Fibroblast of the aortic adventitia (primary cell): ENCODE results near the gene PPFIA3. TPM values are rescaled to one million over a fixed set of nuclear protein-coding genes. Genes with fewer than 3 reads are reported as not detected.

Experiments
- DNase-seq: peaks from one replicate; pipeline ENCODE4 v3.0.0-alpha.2; 2010; ENCODE audit warnings: low read depth
- H3K4me3 ChIP-seq: 2 replicates; pipeline ENCODE4 v1.5.1; 2011; ENCODE audit warnings: low read depth, mild to moderate bottlenecking, control low read depth, low read length, moderate library complexity
- CTCF ChIP-seq: IDR thresholded peaks from 2 replicates; pipeline ENCODE4 v1.5.1; 2011; ENCODE audit warnings: mild to moderate bottlenecking, low read length, control low read depth, inconsistent platforms; ENCODE audit not compliant: insufficient read depth
- total RNA-seq: library from RNA; depleted of rRNA; stranded (reverse); fragments of >200 nt; gene quantifications from 2 replicates; pipeline ENCODE4 v1.2.3, GENCODE V29; 2012; ENCODE audit warnings: low replicate concordance

The PPFIA3 gene
- total RNA-seq, 1 donor: 0.99 TPM

- TF ChIP-seq CTCF: no peak
- no peak overlapping the region for H3K4me3 ChIP-seq
- no peak for DNase-seq
These were observed 38.1 kb upstream of the PPFIA3 start for GRCh38 chr19:49081273-49081672.

GRCh38 chr19:49084206-49085019 is 34.9 kb upstream of the PPFIA3 start:
- DNase-seq: no peak
- H3K4me3 ChIP-seq: peak overlapping the region; percentile 65
- TF ChIP-seq CTCF: no peak

DNA sequence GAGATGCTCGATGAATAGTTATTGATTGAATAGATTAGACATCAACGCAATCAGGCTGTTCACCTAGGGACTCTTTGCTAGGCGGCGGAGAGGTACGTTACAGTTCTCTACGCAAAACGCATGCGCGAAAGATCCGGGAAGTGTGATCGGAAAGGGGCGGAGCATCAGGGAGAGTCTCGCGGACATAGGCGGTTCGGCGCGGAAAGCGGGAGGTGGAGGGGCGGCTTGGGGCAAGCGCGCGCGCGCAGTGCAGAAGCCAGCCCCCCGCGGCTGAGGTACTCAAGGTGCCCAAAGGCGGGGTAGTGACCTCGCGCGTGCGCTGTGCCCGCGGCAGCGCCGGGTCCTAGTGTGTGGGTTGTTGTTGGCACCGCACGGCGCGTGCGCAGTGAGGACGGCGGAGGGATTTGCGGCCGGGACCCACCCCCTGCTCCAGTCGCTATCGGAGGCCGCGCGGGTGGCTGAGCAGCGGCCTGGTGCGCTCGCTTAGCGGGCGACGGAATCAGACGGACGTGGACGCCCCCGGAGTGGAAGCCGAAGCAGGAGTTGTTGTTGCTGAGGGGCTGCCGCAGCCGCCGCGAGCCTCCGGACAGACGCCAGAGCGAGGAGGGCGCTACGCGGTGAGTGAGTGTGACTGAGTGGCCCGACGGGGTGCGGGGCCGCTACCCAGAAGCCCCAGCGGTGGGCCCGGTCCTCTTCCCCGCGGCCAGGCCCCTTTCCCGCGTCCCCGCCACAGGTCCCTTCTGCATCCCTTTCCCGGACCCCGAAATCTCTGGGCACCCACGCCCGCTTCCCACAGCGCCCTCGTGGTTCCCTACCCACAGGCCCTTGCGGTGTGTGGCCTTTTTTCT is 34.1 kb upstream of the PPFIA3 start, which contains the start of gene SNRNP70:
SNRNP70 (plus strand) TSS at position 432 of the 848 bp plus-strand sequence. CDS start 964 bp downstream, outside the sequence.
- no peak for TF ChIP-seq CTCF
- H3K4me3 ChIP-seq: peak within 1 kb of the TSS; percentile 96
- peak; percentile 99 for DNase-seq

DNA sequence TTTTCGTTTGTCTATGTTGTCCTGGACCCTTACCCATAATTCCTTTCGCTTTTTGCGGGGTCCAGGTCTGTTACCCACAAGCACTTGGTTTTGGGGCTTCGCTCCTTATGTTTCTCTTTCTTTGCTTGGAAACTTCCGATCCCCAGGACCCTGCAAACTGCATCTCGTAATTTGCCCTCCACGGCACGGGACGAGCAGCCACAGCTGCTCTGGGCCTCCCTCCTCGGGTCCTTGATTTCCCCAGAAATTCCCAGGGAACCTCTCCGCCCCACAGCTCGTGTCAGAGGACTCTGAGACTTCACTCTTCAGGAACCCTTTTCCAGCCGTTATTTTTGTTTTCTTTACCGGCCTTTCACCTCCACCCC is 33.5 kb upstream of the PPFIA3 start:
- no peak for TF ChIP-seq CTCF
- DNase-seq: no peak
- peak overlapping the region; percentile 96 for H3K4me3 ChIP-seq

DNA sequence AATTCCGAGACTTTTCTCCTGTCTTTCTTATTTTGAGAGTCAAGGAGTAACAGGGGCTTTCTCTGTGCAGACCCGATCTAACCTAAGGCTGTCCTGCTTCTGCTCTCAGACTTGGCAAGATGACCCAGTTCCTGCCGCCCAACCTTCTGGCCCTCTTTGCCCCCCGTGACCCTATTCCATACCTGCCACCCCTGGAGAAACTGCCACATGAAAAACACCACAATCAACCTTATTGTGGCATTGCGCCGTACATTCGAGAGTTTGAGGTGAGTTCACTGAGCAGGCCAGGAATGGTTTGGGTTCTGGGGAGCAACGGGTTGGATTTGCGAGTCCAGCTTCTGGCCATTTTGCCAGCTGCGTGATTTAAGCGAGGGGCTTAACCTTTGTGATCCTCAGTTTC is 33.0 kb upstream of the PPFIA3 start:
- no peak for DNase-seq
- no peak for TF ChIP-seq CTCF

GRCh38 chr19:49091391-49092038 is 27.8 kb upstream of the PPFIA3 start:
- H3K4me3 ChIP-seq: no peak overlapping the region
- TF ChIP-seq CTCF: no peak
- DNase-seq: no peak

More for the DNA sequence above, 33.0 kb upstream of the PPFIA3 start:
- peak overlapping the region; percentile 96 for H3K4me3 ChIP-seq
